Retinal pigment epithelial cell (primary cell): ENCODE data around the gene ARTN.
A peak's percentile ranks its signal among the peaks of the same experiment; 100 is the strongest.

Experiments used
- DNase-seq: peaks from one replicate; pipeline ENCODE4 v3.0.0-alpha.2; 2010; ENCODE audit warnings: low read depth
- H3K4me3 ChIP-seq: 2 replicates; pipeline ENCODE4 v1.5.1; 2011; ENCODE audit warnings: mild to moderate bottlenecking, low read length, control low read depth, moderate library complexity
- TF ChIP-seq, protein P1 (sequence below): conservative IDR thresholded peaks from 2 replicates; pipeline ENCODE4 v1.5.1; 2011; ENCODE audit warnings: low read depth, low read length, control low read depth, inconsistent platforms

ARTN gene

DNA sequence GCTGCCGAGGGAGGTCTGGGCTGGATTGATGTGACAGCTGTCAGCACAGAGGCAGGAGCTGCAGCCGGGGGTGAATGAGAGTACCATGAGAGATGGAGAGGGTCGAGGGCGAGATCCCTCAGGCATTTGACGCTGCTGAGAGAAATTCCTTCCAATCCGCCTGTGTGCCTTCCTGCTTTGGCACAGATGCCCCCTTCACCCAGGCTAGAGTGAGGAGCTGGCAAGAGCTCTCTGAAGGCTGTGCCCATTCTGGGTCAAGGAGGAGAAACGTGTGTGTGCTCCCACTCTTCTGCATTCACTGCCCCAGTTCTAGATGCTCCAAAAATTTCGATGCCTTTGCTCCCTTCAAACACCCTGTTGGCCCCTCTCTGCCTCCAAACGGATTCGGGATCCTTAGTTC lies 4.8 kb downstream of the ARTN start:
- TF ChIP-seq, protein P1, sequence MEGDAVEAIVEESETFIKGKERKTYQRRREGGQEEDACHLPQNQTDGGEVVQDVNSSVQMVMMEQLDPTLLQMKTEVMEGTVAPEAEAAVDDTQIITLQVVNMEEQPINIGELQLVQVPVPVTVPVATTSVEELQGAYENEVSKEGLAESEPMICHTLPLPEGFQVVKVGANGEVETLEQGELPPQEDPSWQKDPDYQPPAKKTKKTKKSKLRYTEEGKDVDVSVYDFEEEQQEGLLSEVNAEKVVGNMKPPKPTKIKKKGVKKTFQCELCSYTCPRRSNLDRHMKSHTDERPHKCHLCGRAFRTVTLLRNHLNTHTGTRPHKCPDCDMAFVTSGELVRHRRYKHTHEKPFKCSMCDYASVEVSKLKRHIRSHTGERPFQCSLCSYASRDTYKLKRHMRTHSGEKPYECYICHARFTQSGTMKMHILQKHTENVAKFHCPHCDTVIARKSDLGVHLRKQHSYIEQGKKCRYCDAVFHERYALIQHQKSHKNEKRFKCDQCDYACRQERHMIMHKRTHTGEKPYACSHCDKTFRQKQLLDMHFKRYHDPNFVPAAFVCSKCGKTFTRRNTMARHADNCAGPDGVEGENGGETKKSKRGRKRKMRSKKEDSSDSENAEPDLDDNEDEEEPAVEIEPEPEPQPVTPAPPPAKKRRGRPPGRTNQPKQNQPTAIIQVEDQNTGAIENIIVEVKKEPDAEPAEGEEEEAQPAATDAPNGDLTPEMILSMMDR: no peak
- DNase-seq: no peak

DNA sequence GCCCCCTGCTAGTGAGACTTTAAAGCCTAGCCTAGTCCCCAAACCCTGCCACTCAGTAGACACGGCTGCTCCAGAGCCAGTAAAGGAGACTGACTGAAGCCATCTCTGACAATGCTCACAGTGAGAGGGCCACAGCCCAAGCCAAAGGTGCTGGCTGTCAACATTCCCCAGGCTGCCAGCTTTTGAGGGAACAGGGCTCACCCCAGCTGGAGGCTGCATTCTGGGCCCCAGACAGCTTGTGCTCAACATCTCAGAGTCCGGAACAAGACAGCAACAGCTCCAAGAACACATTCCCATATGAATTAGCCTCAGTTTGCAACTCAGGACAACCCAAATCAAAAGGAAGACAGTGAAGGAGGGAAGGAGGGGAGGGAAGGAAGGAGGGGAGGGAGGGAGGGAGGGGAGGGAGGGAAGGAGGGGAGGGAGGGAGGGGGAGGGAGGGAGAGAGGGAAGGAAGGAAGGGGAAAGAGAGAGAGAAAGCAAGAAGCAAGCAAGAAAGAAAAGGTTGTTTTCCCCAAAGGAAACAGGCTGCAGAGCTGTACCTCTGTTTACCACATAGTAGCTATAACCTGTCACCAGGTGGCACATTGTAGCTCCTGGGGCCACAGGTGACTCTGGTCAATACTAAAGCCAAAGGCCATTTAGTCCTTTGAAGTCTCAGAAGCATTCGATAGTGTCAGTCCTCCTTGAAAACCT lies 5.4 kb downstream of the ARTN start:
- no peak for DNase-seq
- TF ChIP-seq, protein P1: no peak

More for the DNA sequence above, 4.8 kb downstream of the ARTN start:
- H3K4me3 ChIP-seq: no peak overlapping the region

DNA sequence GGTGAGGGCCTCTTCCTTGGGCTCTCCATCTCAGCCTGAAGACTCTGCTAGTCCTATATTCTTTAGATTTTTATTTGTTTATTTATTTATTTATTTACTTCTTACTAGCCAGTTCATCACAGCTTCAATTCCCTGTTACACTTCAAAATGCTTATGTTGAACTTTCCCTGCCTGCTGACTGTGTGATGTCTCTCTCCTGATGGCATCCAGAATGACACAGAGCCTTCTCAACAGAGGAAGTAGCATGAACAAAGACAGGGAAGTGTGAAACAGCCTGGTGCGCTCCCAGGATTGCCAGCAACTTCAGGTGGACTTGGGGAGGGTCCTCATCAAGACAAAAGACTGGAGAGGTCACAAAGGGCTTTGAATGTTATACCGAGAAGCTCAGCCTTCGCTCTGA lies 8.8 kb downstream of the ARTN start:
- TF ChIP-seq, protein P1: no peak
- DNase-seq: no peak
- H3K4me3 ChIP-seq: no peak overlapping the region

More for the DNA sequence above, 5.4 kb downstream of the ARTN start:
- H3K4me3 ChIP-seq: no peak overlapping the region

DNA sequence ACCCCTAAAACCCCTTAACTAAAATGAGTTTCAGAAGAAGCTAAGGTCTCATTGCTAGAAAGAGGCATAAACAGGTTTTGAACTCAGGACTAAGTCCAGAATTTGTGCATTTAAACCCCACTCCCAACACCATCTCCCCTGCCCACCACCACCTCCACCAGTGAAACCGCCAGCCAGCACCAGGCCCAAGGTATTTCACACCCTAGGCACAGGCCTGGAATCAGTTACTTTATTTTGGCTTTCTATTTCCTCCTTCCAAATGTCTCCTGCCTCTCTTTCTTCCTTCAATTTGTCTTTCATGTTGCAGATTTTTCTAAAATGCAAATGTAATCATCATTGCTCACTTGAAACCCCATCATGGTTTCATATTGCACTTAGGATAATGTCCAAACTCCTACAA lies 11.3 kb downstream of the ARTN start:
- TF ChIP-seq, protein P1: no peak

DNA sequence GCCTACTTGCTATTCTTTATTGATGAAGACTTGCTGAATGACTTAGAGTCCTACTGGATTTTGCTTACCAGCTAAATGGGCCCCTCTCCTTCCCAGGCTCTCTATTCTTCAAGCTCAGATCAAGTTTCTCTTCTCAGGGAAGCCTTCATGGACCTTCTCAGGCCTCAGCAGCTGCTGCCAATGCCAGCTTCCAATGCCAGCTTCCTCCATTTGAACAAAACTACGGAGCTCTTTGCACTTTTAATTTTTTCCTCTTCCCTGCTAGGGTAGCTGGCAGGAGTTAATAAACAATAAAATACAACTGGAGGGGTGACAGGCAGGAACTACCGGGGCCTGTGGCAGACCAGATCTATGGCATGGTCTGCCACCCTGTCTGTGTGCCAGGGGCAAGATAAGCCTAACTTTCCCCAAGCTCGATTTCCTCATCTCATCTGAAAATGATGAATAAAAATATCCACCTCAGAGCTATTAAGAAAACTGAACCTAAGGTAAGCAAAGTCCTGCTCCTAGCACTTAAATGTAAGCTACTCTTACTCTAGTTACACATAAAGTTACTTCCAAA lies 12.2 kb downstream of the ARTN start:
- DNase-seq: no peak
- peak overlapping the region; percentile 86 for H3K4me3 ChIP-seq
- TF ChIP-seq, protein P1: no peak

More for the DNA sequence above, 11.3 kb downstream of the ARTN start:
- H3K4me3 ChIP-seq: no peak overlapping the region
- DNase-seq: no peak

DNA sequence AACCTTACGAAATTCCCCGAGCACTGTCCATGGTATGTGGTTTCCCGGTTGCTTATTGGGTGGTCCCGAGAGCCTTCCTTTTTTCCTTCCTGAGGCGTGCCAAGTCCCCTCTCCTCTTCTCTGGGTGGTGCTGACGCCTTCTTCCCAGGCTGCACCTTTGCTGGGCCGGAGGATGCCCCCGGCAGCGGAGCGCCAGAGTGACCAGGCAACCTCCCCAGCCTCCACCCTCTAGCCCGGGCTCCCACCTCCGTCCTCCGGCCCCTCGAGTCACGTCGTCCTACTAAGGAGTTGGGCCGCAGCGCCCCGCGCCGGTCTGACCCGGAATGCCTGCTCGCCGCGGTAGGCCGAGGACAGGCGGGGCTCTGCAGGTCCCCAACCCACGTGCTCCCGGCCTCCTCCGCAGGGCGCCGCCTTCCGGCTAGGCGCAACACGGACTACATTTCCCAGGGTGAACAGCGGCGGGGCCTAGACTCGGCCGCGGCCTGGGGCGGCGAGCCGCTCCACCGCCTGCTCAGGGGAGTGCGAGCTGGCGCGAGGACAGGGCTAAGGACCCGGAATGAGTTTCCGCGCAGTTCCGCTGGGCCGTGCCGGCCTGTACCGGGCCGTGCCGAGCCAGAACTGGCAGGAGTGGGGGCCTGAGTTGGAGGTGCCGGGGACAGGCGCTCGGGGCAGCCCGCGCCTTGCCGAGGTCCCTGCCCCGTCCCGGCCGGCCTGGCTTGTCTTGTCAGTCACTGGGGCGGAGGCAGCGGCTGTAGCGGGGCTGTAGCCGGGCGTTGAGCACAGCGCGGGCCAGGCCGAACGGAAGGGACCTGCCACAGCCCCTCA lies 12.8 kb downstream of the ARTN start, which contains the start of gene IPO13:
Gene IPO13, plus strand, starts transcription at position 715 of the 825 bp plus-strand sequence. CDS start 651 bp downstream, outside the sequence.
- peak; percentile 83 for DNase-seq
- H3K4me3 ChIP-seq: peak within 1 kb of the TSS; percentile 86
- TF ChIP-seq, protein P1: peak; percentile 61
